HEK293 (cell line): ENCODE measurements around the gene LRFN2.

ENCODE experiments used
- CTCF ChIA-PET: fragments of 350-600 bp; formaldehyde crosslinking; extraction: SDS; loops from one replicate; lab custom pipeline; 2021; ENCODE audit warnings: antibody characterized with exemption; lab: Yijun Ruan, JAX
- POLR2A ChIA-PET: fragments of 300-600 bp; formaldehyde crosslinking; extraction: SDS; loops from one replicate; lab custom pipeline; 2020; ENCODE audit warnings: antibody characterized with exemption, inconsistent platforms; lab: Yijun Ruan, JAX
- H3K27ac ChIP-seq: fragments of 200-500 bp; sonication (Bioruptor generic); 2 replicates; pipeline ENCODE4 v1.5.1; 2014; ENCODE audit warnings: low read depth, low read length, control low read depth, inconsistent platforms; ENCODE audit errors: extremely low read depth
- H3K36me3 ChIP-seq, 2 experiments: fragments of 200-500 bp in 1 of 2; sonication (Bioruptor generic) in 1 of 2; 1 replicate in 1 of 2; 2 replicates in 1 of 2; pipeline ENCODE4 v1.5.1; 2014 to 2017; ENCODE audit warnings: inconsistent platforms in 2 of 2, low read length in 2 of 2; ENCODE audit not compliant: control insufficient read depth in 2 of 2, insufficient read depth in 1 of 2
- H3K4me1 ChIP-seq: fragments of 200-500 bp; sonication (Bioruptor generic); 2 replicates; pipeline ENCODE4 v1.5.1; 2014; ENCODE audit warnings: mild to moderate bottlenecking, low read length, inconsistent platforms; ENCODE audit not compliant: control insufficient read depth, insufficient read depth
- H3K4me3 ChIP-seq: 2 replicates; pipeline ENCODE4 v1.5.1; 2011; ENCODE audit warnings: low read depth, mild to moderate bottlenecking, control low read depth, low read length, moderate library complexity
- H3K9me3 ChIP-seq: fragments of 200-500 bp; sonication (Bioruptor generic); 2 replicates; pipeline ENCODE4 v1.5.1; 2014; ENCODE audit warnings: low read depth, low read length, inconsistent platforms; ENCODE audit not compliant: control insufficient read depth, insufficient read depth
- GLI4 ChIP-seq: fragments of 450-650 bp; formaldehyde crosslinking; IDR thresholded peaks from 2 replicates; pipeline ENCODE4 v1.5.1; 2016; ENCODE audit warnings: missing biosample characterization, missing genetic modification characterization
- KLF10 ChIP-seq: fragments of 450-650 bp; IDR thresholded peaks from 2 replicates; pipeline ENCODE4 v1.5.1; 2018; ENCODE audit warnings: missing biosample characterization, mild to moderate bottlenecking, missing genetic modification characterization
- PATZ1 ChIP-seq: fragments of 450-650 bp; formaldehyde crosslinking; IDR thresholded peaks from 2 replicates; pipeline ENCODE4 v1.5.1; 2016; ENCODE audit warnings: missing biosample characterization, missing genetic modification characterization
- PBX3 ChIP-seq: sonication (generic); formaldehyde crosslinking; IDR thresholded peaks from 2 replicates; pipeline ENCODE4 v1.8.1; 2022; ENCODE audit warnings: mild to moderate bottlenecking, moderate library complexity, missing genetic modification reagents
- PRDM1 ChIP-seq: fragments of 450-650 bp; formaldehyde crosslinking; IDR thresholded peaks from 2 replicates; pipeline ENCODE4; 2016; ENCODE audit warnings: missing biosample characterization, missing genetic modification characterization
- YY2 ChIP-seq: fragments of 450-650 bp; formaldehyde crosslinking; IDR thresholded peaks from 2 replicates; pipeline ENCODE4 v1.5.1; 2016; ENCODE audit warnings: missing biosample characterization, missing genetic modification characterization
- ZFHX2 ChIP-seq: fragments of 450-650 bp; formaldehyde crosslinking; conservative IDR thresholded peaks from 2 replicates; pipeline ENCODE4 v1.5.1; 2016; ENCODE audit warnings: missing biosample characterization, missing genetic modification characterization
- ZNF10 ChIP-seq: fragments of 450-650 bp; formaldehyde crosslinking; IDR thresholded peaks from 2 replicates; pipeline ENCODE4 v1.5.1; 2017; ENCODE audit warnings: missing biosample characterization, missing genetic modification characterization
- ZNF24 ChIP-seq: fragments of 450-650 bp; formaldehyde crosslinking; IDR thresholded peaks from 2 replicates; pipeline ENCODE4 v1.5.1; 2016; ENCODE audit warnings: missing biosample characterization, missing genetic modification characterization
- ZNF391 ChIP-seq: fragments of 450-650 bp; formaldehyde crosslinking; IDR thresholded peaks from 2 replicates; pipeline ENCODE4 v1.5.1; 2016; ENCODE audit warnings: low read depth, missing biosample characterization, missing genetic modification characterization, borderline replicate concordance
- ZNF416 ChIP-seq: fragments of 450-650 bp; formaldehyde crosslinking; IDR thresholded peaks from 2 replicates; pipeline ENCODE4 v1.5.1; 2016; ENCODE audit warnings: missing biosample characterization, missing genetic modification characterization
- ZNF501 ChIP-seq: fragments of 450-650 bp; formaldehyde crosslinking; IDR thresholded peaks from 2 replicates; pipeline ENCODE4 v1.5.1; 2016; ENCODE audit warnings: missing biosample characterization, missing genetic modification characterization
- ZNF510 ChIP-seq: fragments of 450-650 bp; formaldehyde crosslinking; IDR thresholded peaks from 2 replicates; pipeline ENCODE4 v1.5.1; 2018; ENCODE audit warnings: mild to moderate bottlenecking, missing genetic modification characterization, missing biosample characterization; ENCODE audit not compliant: insufficient replicate concordance
- ZNF530 ChIP-seq: fragments of 450-650 bp; formaldehyde crosslinking; IDR thresholded peaks from 2 replicates; pipeline ENCODE4 v1.5.1; 2016; ENCODE audit warnings: low read depth, missing biosample characterization, missing genetic modification characterization
- ZNF544 ChIP-seq: fragments of 450-650 bp; formaldehyde crosslinking; IDR thresholded peaks from 2 replicates; pipeline ENCODE4 v1.5.0; 2017; ENCODE audit warnings: missing biosample characterization, missing genetic modification characterization
- ZNF76 ChIP-seq: fragments of 450-650 bp; formaldehyde crosslinking; IDR thresholded peaks from 2 replicates; pipeline ENCODE4; 2016; ENCODE audit warnings: low read depth, missing biosample characterization, missing genetic modification characterization, borderline replicate concordance
- TF ChIP-seq, protein P1 (sequence below): fragments of 450-650 bp; IDR thresholded peaks from 2 replicates; pipeline ENCODE4 v1.5.1; 2018; ENCODE audit warnings: missing biosample characterization, mild to moderate bottlenecking, missing genetic modification characterization
- TF ChIP-seq, protein P2 (sequence below): fragments of 450-650 bp; formaldehyde crosslinking; IDR thresholded peaks from 2 replicates; pipeline ENCODE4 v1.5.1; 2017; ENCODE audit warnings: missing biosample characterization, mild to moderate bottlenecking, missing genetic modification characterization, moderate library complexity

LRFN2 gene

GRCh38 chr6:40391086-40391485 lies 196.1 kb downstream of the LRFN2 start:
- no peaks in the 10 kb centered on the region for H3K36me3 ChIP-seq
- no peaks in the 10 kb centered on the region for H3K9me3 ChIP-seq
- H3K4me3 ChIP-seq, result no peak overlapping the region
- POLR2A ChIA-PET, result no interaction called here
- TF ChIP-seq ZNF416 (tag by site-specific recombination) (no peak), ZNF76 (tag by site-specific recombination) (no peak), GLI4 (tag by site-specific recombination) (no peak), ZFHX2 (no peak), ZNF391 (tag by site-specific recombination) (no peak)
- no peaks in the 10 kb centered on the region for H3K4me1 ChIP-seq
- CTCF ChIA-PET, result no interaction called here
- no peak overlapping the region for H3K27ac ChIP-seq

GRCh38 chr6:40390144-40390800 lies 196.9 kb downstream of the LRFN2 start:
- CTCF ChIA-PET, result no interaction called here
- no peak overlapping the region for H3K4me3 ChIP-seq
- no peaks in the 10 kb centered on the region for H3K36me3 ChIP-seq
- POLR2A ChIA-PET, result no interaction called here
- no peaks in the 10 kb centered on the region for H3K9me3 ChIP-seq
- TF ChIP-seq, protein P1, sequence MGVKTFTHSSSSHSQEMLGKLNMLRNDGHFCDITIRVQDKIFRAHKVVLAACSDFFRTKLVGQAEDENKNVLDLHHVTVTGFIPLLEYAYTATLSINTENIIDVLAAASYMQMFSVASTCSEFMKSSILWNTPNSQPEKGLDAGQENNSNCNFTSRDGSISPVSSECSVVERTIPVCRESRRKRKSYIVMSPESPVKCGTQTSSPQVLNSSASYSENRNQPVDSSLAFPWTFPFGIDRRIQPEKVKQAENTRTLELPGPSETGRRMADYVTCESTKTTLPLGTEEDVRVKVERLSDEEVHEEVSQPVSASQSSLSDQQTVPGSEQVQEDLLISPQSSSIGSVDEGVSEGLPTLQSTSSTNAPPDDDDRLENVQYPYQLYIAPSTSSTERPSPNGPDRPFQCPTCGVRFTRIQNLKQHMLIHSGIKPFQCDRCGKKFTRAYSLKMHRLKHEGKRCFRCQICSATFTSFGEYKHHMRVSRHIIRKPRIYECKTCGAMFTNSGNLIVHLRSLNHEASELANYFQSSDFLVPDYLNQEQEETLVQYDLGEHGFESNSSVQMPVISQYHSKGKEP (tag by site-specific recombination), result no peak
- TF ChIP-seq ZNF544 (tag by site-specific recombination), result no peak
- no peak for TF ChIP-seq ZNF530 (tag by site-specific recombination)
- TF ChIP-seq ZNF501, result no peak
- no peak for TF ChIP-seq KLF10 (tag by site-specific recombination)
- TF ChIP-seq YY2 (tag by site-specific recombination), result no peak
- TF ChIP-seq, protein P2, sequence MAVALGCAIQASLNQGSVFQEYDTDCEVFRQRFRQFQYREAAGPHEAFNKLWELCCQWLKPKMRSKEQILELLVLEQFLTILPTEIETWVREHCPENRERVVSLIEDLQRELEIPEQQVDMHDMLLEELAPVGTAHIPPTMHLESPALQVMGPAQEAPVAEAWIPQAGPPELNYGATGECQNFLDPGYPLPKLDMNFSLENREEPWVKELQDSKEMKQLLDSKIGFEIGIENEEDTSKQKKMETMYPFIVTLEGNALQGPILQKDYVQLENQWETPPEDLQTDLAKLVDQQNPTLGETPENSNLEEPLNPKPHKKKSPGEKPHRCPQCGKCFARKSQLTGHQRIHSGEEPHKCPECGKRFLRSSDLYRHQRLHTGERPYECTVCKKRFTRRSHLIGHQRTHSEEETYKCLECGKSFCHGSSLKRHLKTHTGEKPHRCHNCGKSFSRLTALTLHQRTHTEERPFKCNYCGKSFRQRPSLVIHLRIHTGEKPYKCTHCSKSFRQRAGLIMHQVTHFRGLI (tag by site-specific recombination), result no peak
- TF ChIP-seq, all 188 proteins: peak for 0
- Histone ChIP-seq H3K4me1 (no peaks in the 10 kb centered on the region), H3K27ac (no peak overlapping the region)

DNA sequence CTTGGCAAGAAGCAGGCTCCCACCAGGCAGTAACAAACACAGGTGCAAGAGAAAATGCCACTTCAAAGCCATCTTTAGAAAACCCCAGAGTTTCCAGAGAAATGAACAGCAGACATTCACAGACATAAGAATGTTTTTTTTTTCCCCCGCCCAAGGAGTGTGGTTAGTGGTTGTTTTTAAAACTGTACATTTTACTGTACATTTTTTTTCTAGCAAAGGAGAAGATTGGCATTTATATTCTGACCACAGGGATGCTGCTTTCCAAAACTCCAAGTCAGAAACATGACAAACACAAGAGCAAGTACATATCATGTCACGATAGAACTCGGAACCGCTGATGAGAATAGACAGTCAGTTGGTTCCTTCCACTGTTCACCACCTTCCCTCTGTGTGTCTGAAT lies 197.9 kb downstream of the LRFN2 start:
- CTCF ChIA-PET, result interaction anchor here (0.7 kb wide), 1 partner anchor 1806 kb away, joined by 5 read pairs; no protein-coding TSS in a partner anchor
- no peak overlapping the region for H3K27ac ChIP-seq

More for the DNA sequence above, 197.9 kb downstream of the LRFN2 start:
- POLR2A ChIA-PET, result no interaction called here
- TF ChIP-seq ZNF510 (no peak), PRDM1 (tag by site-specific recombination) (no peak), PATZ1 (no peak), ZNF24 (tag by site-specific recombination) (no peak), PBX3 (CRISPR knock-in tag) (no peak), ZNF10 (tag by site-specific recombination) (no peak)
- TF ChIP-seq, all 188 proteins: peak for 0
- no peaks in the 10 kb centered on the region for H3K9me3 ChIP-seq
- no peaks in the 10 kb centered on the region for H3K36me3 ChIP-seq
- H3K4me3 ChIP-seq, result no peak overlapping the region
- H3K4me1 ChIP-seq, result no peaks in the 10 kb centered on the region
